IPS-NIHi7 (cell line): ENCODE results near the gene ZNF646.

Experiments
- DNase-seq: peaks from one replicate; pipeline ENCODE4 v3.0.0; 2012; ENCODE audit warnings: mixed read lengths; ENCODE audit errors: extremely low spot score

ZNF646 gene

DNA sequence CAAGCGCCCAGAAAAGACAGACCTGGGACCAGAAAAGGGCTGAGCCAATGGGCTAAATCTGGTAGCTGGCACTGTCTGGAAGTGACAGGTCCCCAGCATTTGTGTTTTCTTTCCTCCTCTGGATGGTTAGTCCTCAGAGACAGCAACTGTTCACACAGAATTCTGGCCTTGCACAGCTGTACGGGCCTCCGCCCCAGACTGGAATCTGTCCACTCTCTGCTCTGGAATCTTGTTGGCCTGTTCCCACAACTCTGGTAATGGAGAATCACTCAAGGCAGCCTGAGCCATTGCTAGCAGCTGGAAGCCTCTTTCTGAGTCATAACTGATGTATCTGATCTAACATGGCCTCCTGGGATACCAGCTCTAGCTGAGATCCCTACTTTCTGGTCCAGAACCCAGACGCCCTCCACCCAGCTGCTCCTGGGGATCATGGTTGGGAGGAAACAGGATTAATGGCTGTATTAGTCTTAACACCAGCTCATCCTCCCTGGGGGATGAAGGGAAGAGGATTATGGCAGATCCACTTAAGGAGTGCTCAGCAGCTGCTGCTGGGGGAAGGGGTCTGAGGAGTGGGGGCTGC lies 9.2 kb upstream of the ZNF646 start:
- DNase-seq: no peak

GRCh38 chr16:31067342-31067741 lies 6.9 kb upstream of the ZNF646 start:
- DNase-seq: no peak

- DNase-seq: no peak
Measured at GRCh38 chr16:31071861-31072260, 2.4 kb upstream of the ZNF646 start.

- no peak for DNase-seq
Measured at GRCh38 chr16:31072540-31073141, 1.6 kb upstream of the ZNF646 start.

- peak; percentile 89 for DNase-seq
Measured at GRCh38 chr16:31073142-31073969, 866 bp upstream of the ZNF646 start.

DNA sequence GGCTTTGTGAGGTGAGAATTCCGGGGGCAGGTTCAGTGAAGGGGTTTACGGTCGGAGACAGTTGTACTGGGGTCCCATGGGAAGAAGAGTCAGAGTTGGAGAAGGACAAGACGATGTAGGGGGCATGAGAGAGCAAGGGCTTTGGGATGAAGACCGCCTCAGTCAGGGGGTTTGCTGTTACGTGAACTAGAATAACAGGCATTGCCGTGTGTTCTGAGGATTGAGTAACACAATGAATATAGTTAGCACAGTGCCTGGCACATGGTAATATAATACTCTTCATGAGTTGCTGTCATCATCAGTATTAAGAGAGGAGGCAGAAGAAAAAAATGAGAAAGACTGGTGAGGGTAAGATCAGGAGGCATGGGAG lies 577 bp downstream of the ZNF646 start:
- no peak for DNase-seq

- no peak for DNase-seq
Measured at GRCh38 chr16:31076319-31076718, 2.1 kb downstream of the ZNF646 start.

- DNase-seq: no peak
Measured at GRCh38 chr16:31077024-31077423, 2.8 kb downstream of the ZNF646 start.

- DNase-seq: no peak
Measured at GRCh38 chr16:31077592-31078396, 3.6 kb downstream of the ZNF646 start.

DNA sequence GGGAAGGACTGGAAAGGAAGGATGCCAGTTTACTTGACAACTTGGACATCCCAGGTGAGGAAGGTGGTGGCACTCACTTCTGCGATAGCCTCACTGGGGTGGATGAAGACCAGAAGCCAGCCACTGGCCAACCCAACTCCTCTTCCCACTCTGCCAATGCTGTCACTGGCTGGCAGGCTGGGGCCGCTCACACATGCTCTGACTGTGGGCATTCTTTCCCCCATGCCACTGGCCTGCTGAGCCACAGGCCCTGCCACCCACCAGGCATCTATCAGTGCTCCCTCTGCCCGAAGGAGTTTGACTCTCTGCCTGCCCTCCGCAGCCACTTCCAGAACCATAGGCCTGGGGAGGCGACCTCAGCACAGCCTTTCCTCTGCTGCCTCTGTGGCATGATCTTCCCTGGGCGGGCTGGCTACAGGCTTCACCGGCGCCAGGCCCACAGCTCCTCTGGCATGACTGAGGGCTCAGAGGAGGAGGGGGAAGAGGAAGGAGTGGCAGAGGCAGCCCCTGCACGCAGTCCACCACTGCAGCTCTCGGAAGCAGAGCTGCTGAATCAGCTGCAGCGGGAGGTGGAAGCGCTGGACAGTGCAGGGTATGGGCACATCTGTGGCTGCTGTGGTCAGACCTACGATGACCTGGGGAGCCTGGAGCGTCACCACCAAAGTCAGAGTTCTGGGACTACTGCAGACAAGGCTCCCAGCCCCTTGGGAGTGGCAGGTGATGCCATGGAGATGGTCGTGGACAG lies 4.5 kb downstream of the ZNF646 start:
- DNase-seq: no peak

GRCh38 chr16:31079342-31079944 lies 5.2 kb downstream of the ZNF646 start:
- DNase-seq: no peak

GRCh38 chr16:31080035-31080629 lies 5.9 kb downstream of the ZNF646 start:
- DNase-seq: no peak

GRCh38 chr16:31080756-31081419 lies 6.7 kb downstream of the ZNF646 start:
- DNase-seq: no peak

DNA sequence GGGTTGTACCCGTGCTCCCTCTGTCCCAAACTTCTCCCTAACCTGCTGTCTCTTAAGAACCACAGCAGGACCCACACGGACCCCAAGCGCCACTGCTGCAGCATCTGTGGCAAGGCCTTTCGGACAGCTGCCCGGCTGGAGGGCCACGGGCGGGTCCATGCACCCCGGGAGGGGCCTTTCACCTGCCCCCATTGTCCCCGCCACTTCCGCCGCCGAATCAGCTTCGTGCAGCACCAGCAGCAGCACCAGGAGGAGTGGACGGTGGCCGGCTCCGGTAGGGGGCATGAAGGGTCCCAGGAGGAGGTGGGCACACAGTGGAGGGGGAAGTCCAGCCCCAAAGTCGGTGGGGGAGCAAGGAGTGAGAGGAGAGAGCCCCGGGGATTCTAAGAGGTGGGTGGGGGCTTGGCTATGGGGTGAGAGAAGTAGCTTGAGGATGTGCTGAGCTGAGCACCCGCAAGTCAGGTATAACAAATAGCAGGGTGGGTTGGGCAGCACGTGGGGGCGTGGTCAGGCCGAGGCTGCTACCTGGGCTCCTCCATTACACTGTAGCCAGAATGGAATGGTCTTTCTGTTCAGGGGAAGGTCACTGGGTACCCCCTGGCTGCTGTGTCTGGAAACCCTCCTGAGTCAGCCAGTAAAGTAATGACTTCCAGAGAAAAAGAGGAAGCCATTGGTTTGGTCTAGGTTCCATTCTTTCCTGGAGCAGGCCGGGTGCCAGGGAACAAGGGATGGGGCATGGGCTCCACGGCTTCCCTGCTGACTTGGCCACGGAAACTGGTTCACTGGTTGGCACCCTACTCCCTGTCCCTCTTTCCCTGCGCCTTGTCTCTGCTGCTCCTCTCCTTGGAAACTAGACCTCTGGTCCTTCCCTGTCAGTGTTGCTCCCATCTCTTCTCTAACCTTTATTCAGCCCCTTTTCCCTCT lies 7.5 kb downstream of the ZNF646 start:
- no peak for DNase-seq

DNA sequence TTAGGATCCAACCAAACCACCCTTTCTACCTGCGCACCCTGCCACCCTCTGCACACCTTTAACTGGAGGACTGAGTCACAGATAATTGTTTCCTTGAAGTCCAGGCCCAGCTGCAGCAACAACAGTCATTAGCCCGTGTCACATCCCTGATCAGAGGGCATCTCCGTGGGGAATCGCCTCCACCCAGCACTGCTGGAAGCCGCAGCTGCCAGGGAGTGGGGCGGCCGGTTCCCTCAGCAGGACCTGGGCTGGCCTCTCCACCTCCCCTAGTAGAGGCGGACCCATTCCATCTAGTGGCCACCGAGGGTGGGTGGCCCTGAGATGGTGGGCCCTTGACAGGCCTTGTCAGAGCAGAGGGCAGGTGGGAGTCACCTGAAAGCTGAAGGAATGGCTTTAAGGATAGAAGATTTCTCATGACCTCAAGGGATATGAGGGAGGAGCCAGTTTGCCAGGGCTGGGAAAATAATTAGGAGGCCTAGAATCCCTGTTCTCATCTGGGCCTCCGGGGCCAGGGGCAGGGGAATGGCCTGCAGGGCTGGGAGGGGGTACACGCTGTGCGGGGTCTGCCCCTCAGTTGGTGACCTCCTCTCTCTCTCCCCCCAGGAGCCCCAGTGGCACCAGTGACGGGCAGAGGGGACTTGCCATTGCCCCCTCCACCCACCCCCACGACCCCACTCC lies 8.3 kb downstream of the ZNF646 start:
- no peak for DNase-seq

- DNase-seq: no peak
Measured at GRCh38 chr16:31083081-31083480, 8.9 kb downstream of the ZNF646 start.

DNA sequence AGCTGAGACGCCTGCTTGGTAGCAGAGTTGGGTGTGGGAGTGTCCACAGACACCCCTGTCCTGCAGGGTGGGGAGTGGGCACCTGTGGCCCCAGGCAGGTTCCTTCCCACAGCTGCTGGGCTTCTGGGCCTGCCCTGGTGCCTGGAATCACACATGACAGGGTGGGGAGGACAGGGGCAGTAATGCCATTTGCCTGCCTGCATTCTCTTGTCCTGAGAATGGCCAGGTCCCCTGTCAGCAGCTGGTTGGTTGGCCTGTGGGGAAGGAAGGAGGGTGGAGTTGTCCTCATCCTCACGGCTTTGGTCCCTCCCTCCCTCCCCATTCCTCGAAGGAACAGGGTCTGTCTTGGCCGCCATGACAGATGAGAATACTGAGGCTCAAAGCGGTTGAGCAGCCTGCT lies 9.3 kb downstream of the ZNF646 start:
- no peak for DNase-seq

DNA sequence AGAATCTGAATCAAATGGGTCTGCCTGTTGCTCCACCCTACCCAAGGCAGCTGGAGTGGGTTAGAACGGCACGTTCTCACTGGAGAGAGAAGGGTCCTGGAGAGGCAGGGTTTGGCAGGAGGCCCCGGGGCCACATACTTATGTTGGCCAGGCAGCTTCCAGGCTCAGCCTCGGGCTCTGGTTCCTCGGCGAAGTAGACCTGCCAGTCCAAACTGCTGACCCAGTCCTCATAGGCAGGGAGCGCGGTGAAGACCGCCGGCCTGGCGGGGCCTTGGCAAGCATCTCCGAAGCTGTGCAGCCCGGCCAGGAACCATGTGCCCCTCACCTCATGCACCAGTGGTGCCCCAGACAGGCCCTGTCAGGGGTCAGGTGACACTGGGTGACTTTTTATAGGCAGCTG lies 9.8 kb downstream of the ZNF646 start:
- DNase-seq: no peak
